GM19351 (cell line): ENCODE data around the gene ENTPD2.

ENCODE experiments used
- ATAC-seq: cut with Tn5 transposase; IDR thresholded peaks from one replicate; pipeline ENCODE4 v1.9.1; 2021; ENCODE audit warnings: mild to moderate bottlenecking, moderate library complexity; ENCODE audit not compliant: unreplicated experiment

The ENTPD2 gene

GRCh38 chr9:137080260-137081122, 26.6 kb upstream of the ENTPD2 start:
- no peak for ATAC-seq

- no peak for ATAC-seq
These were observed 25.5 kb upstream of the ENTPD2 start for GRCh38 chr9:137079401-137079787.

GRCh38 chr9:137078701-137079400, 25.0 kb upstream of the ENTPD2 start:
- ATAC-seq = no peak

- peak; percentile 32 for ATAC-seq
These were observed 24.2 kb upstream of the ENTPD2 start for GRCh38 chr9:137077758-137078693.

DNA sequence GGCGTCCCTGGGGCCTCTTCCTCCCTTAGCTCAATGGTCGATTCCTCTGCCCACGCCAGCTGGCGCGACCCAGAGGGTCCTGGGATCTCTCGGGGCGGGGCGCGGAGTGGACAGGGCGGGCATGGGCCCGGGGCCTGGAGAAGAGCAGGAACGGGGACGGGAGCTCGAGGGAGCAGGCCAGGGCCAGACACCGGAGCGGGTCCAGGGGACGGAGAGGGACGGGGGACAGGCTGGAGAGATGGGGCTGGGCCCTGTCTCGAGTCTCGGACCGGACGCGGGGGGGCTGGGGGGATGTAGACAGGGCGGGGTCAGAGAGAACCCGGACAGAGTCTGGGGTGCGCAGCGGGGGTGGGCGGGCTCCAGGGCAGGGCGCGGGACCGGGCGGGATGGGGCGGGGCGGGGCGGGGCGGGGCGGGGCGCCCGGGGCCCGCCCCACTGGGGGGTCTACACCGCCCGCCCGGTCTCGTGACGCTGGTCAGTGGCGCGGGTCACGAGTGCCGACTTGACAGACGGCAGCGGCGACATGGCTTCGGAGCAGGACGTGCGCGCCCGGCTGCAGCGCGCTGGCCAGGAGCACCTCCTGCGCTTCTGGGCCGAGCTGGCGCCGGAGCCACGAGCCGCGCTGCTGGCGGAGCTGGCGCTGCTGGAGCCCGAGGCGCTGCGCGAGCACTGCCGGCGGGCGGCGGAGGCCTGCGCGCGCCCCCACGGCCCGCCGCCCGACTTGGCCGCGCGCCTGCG, 23.3 kb upstream of the ENTPD2 start, which contains the start of gene UAP1L1:
Gene UAP1L1 (plus strand): TSS at position 508 of the 738 bp plus-strand sequence. CDS start 16 bp downstream, at position 524.
- peak; percentile 58 for ATAC-seq

DNA sequence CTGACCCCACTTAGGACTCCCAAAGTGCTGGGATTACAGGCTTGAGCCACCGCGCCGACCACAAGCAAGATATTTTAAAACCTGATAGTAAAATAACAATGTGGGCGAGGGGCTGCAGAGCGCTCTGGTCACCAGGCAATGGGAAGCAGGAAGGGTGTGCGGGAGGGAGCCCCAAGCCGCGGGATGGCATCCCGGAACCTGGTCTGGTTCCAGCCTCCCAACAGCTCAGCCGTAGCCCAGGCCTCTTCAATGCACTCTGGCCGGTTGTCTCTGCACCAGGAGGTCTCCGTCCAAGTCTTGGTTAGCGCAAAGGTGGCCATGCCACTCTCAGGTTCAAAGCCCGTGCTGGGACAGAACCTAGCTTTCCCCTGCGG, 22.8 kb upstream of the ENTPD2 start:
- ATAC-seq = no peak

GRCh38 chr9:137075275-137075775, 21.5 kb upstream of the ENTPD2 start:
- no peak for ATAC-seq

DNA sequence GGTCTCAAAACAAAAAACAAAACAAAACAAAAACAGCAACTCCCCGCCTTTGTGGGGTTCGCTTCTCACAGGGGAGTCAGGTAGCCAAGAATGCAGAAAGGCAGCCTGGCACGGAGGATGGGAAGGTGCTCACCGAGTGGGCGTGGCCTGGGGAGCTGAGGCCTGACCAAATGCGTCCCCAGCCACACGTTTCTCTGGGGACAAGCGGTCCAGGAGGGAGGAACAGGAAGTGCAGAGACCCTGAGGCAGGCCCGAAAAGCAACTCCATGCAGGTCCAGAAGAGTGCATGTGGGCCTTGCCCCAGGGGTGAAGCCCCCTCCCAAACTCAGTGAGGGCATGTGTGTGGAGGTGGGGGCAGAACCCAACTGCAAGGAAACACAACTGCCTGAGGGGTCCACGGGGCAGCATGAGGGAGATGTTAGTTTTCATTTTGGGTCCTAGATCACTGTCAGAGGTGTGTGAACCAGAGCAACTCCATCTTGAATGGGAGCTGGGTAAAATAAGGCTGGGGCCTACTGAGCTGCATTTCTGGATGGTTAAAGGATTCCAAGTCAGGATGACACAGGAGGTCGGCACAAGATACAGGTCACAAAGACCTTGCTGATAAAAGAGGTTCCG, 20.9 kb upstream of the ENTPD2 start:
- ATAC-seq = no peak

GRCh38 chr9:137073992-137074399, 20.1 kb upstream of the ENTPD2 start:
- no peak for ATAC-seq

- ATAC-seq = no peak
These were observed 17.4 kb upstream of the ENTPD2 start for GRCh38 chr9:137071282-137071681.

GRCh38 chr9:137070906-137071275, 17.0 kb upstream of the ENTPD2 start:
- ATAC-seq = no peak

- peak; percentile 75 for ATAC-seq
These were observed 16.5 kb upstream of the ENTPD2 start, which contains the start of gene SAPCD2 for GRCh38 chr9:137070201-137070905. TSS of gene SAPCD2 (minus strand) at chr9:137070557. CDS start at chr9:137070460, 97 bp downstream.

DNA sequence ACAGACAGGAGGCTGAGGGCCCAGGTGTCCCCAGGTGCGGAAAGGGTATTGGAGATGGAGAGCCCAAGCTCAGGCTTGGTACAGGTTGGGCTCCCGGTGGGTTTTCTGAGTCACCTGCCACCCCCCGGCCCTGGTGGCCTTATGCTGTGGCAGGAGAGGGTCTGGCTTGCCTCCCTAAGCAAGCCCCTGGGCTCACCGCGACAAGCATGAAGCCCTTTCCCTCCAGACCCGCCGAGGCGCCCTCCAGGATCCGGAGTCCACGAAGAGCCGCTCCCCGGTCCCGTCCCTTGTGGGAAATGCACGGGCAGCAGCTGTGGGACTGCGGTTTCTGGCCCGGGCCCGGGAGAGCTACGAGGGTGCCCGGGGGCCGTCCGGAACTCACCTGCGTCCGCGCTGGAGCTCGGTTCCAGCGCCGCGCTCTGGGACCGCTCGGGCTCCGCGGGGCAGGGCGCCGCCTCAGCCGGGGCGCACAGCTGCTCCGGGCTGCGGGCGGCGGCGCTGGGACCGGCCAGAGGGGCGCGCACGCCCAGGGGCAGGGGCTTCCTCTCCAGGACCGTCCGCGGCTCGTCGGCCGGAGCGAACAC, 15.7 kb upstream of the ENTPD2 start:
- peak; percentile 8 for ATAC-seq

- no peak for ATAC-seq
These were observed 15.0 kb upstream of the ENTPD2 start for GRCh38 chr9:137068539-137069507.

GRCh38 chr9:137067860-137068538, 14.1 kb upstream of the ENTPD2 start:
- ATAC-seq = peak; percentile 31

- no peak for ATAC-seq
These were observed 12.4 kb upstream of the ENTPD2 start for GRCh38 chr9:137066096-137066861.
